HCT116 (cell line): ENCODE data around the gene SMIM45.

Experiments
- ATAC-seq: fragments of 200-7000 bp; cut with Tn5 transposase; 2 replicates; pipeline ENCODE4 v1.9.1; 2020; ENCODE audit warnings: mild to moderate bottlenecking, moderate library complexity
- BruUV-seq: library from RNA; stranded (reverse); fragments of 400-500 nt; replicated peaks from 2 replicates; lab custom pipeline; 2021; lab: Mats Ljungman, UMichigan
- CTCF ChIA-PET: fragments of 300-600 bp; sonication (Branson Sonifier 250); formaldehyde crosslinking; loops from one replicate; lab custom pipeline; 2021; ENCODE audit warnings: antibody characterized with exemption; lab: Charles Lee
- POLR2A ChIA-PET: fragments of 300-600, 350-600 bp; sonication (Branson Sonifier 250); formaldehyde crosslinking; loops from one replicate; lab custom pipeline; 2021; ENCODE audit warnings: antibody characterized with exemption; lab: Charles Lee
- RAD21 ChIA-PET, 2 experiments: fragments of 300-600 bp; sonication (Branson Sonifier 250); formaldehyde crosslinking; loops; one replicate each; lab custom pipeline; 2023; ENCODE audit warnings: low total read pairs in 2 of 2; ENCODE audit not compliant: uncharacterized antibody in 2 of 2, unreplicated experiment in 2 of 2, low non-redundant PET in 1 of 2; lab: Charles Lee
- DNase-seq: peaks from one replicate; pipeline ENCODE4 v3.0.0-alpha.2; 2010; ENCODE audit warnings: low read depth, low spot score
- H2AFZ ChIP-seq: fragments of 200-600 bp; shearing (Covaris generic), sonication (generic); 2 replicates; pipeline ENCODE4 v1.6.1; 2017; ENCODE audit warnings: low read depth, mixed run types, mixed read lengths, antibody characterized with exemption, low read length; ENCODE audit not compliant: poor library complexity, severe bottlenecking
- H3K27ac ChIP-seq: 2 replicates; pipeline ENCODE4 v1.5.1; 2012; ENCODE audit warnings: low read depth, low read length
- H3K27me3 ChIP-seq: fragments of 200-600 bp; sonication (generic); 2 replicates; pipeline ENCODE4 v1.6.1; 2016; ENCODE audit warnings: mixed run types, low read length, mixed read lengths; ENCODE audit not compliant: insufficient read depth
- H3K36me3 ChIP-seq, 2 experiments: fragments of 200-500 bp in 1 of 2; fragments of 200-600 bp in 1 of 2; sonication (Bioruptor generic) in 1 of 2; sonication (generic) in 1 of 2; 2 replicates each; pipeline versions ENCODE4 v1.5.1 to v1.6.1; 2014 to 2016; ENCODE audit warnings: low read length in 2 of 2, inconsistent platforms in 1 of 2, mixed read lengths in 1 of 2, mixed run types in 1 of 2; ENCODE audit not compliant: insufficient read depth in 2 of 2, control insufficient read depth in 1 of 2
- H3K4me1 ChIP-seq, 2 experiments: fragments of 200-600 bp in 1 of 2; sonication (generic) in 1 of 2; 2 replicates each; pipeline versions ENCODE4 v1.5.1 to v1.6.1; 2012 to 2017; ENCODE audit warnings: low read length in 2 of 2, inconsistent platforms in 1 of 2, mild to moderate bottlenecking in 1 of 2, mixed read lengths in 1 of 2, mixed run types in 1 of 2, moderate library complexity in 1 of 2; ENCODE audit not compliant: insufficient read depth in 2 of 2, control insufficient read depth in 1 of 2
- H3K4me2 ChIP-seq: fragments of 200-600 bp; sonication (generic); 2 replicates; pipeline ENCODE4 v1.6.1; 2017; ENCODE audit warnings: mixed run types, low read length, mixed read lengths
- H3K4me3 ChIP-seq, 2 experiments: fragments of 200-600 bp in 1 of 2; sonication (generic) in 1 of 2; replicated peaks in 1 of 2; 2 replicates each; pipeline ENCODE4 v1.5.1; 2011 to 2016; ENCODE audit warnings: low read length in 2 of 2, control low read depth in 1 of 2, low read depth in 1 of 2, mild to moderate bottlenecking in 1 of 2, mixed read lengths in 1 of 2, mixed run types in 1 of 2
- H3K79me2 ChIP-seq: fragments of 200-600 bp; sonication (generic); 2 replicates; pipeline ENCODE4 v1.6.1; 2017; ENCODE audit warnings: mild to moderate bottlenecking, mixed run types, low read length, moderate library complexity, mixed read lengths; ENCODE audit not compliant: insufficient read depth
- H3K9ac ChIP-seq: fragments of 200-600 bp; sonication (generic); 2 replicates; pipeline ENCODE4 v1.6.1; 2016; ENCODE audit warnings: low read length, mixed read lengths
- H3K9me2 ChIP-seq: fragments of 200-600 bp; sonication (generic), shearing (Covaris generic); 2 replicates; pipeline ENCODE4 v1.6.1; 2017; ENCODE audit warnings: mixed run types, mild to moderate bottlenecking, moderate library complexity; ENCODE audit not compliant: insufficient read depth
- H3K9me3 ChIP-seq, 2 experiments: fragments of 200-500 bp in 1 of 2; fragments of 200-600 bp in 1 of 2; sonication (Bioruptor generic) in 1 of 2; sonication (generic) in 1 of 2; 2 replicates each; pipeline ENCODE4 v1.6.1; 2014 to 2017; ENCODE audit warnings: low read length in 2 of 2, mixed read lengths in 2 of 2, inconsistent platforms in 1 of 2, low read depth in 1 of 2, mild to moderate bottlenecking in 1 of 2, mixed run types in 1 of 2, moderate library complexity in 1 of 2; ENCODE audit not compliant: control insufficient read depth in 1 of 2, insufficient read depth in 1 of 2
- H4K20me1 ChIP-seq: fragments of 200-600 bp; sonication (generic), shearing (Covaris generic); 2 replicates; pipeline ENCODE4 v1.6.1; 2017; ENCODE audit warnings: mixed run types, mild to moderate bottlenecking, moderate library complexity; ENCODE audit not compliant: insufficient read depth
- CBX3 ChIP-seq: IDR thresholded peaks from 2 replicates; pipeline ENCODE4 v1.6.1; 2012; ENCODE audit warnings: low read depth
- CEBPB ChIP-seq: IDR thresholded peaks from 2 replicates; pipeline ENCODE4 v1.6.1; 2012; ENCODE audit warnings: low read depth
- CTCF ChIP-seq, 3 experiments: fragments of 200-600 bp in 1 of 3; sonication (generic) in 1 of 3; IDR thresholded peaks in 2 of 3; conservative IDR thresholded peaks in 1 of 3; 2 replicates each; pipeline ENCODE4 v1.5.1; 2012 to 2017; ENCODE audit warnings: low read depth in 2 of 3, low read length in 2 of 3, antibody characterized with exemption in 1 of 3, borderline replicate concordance in 1 of 3, control low read depth in 1 of 3, mild to moderate bottlenecking in 1 of 3, mixed read lengths in 1 of 3, mixed run types in 1 of 3, moderate library complexity in 1 of 3; ENCODE audit not compliant: insufficient read depth in 1 of 3
- EGR1 ChIP-seq: IDR thresholded peaks from 2 replicates; pipeline ENCODE4 v1.6.1; 2012; ENCODE audit warnings: low read depth
- ELF1 ChIP-seq: IDR thresholded peaks from 2 replicates; pipeline ENCODE4 v1.6.1; 2012; ENCODE audit warnings: low read depth, borderline replicate concordance
- FOSL1 ChIP-seq: IDR thresholded peaks from 2 replicates; pipeline ENCODE4 v1.6.1; 2012; ENCODE audit warnings: low read depth
- JUND ChIP-seq: IDR thresholded peaks from 2 replicates; pipeline ENCODE4 v1.6.1; 2012
- POLR2A ChIP-seq: IDR thresholded peaks from 2 replicates; pipeline ENCODE4 v1.7.0; 2011; ENCODE audit warnings: borderline replicate concordance; ENCODE audit not compliant: insufficient read depth, insufficient read length; ENCODE audit errors: extremely low read depth
- POLR2AphosphoS5 ChIP-seq: IDR thresholded peaks from 2 replicates; pipeline ENCODE4 v1.6.1; 2011; ENCODE audit warnings: mild to moderate bottlenecking, low read depth, low read length, moderate library complexity
- RAD21 ChIP-seq: IDR thresholded peaks from 2 replicates; pipeline ENCODE4 v1.6.1; 2012; ENCODE audit warnings: low read depth, mild to moderate bottlenecking
- REST ChIP-seq: IDR thresholded peaks from 2 replicates; pipeline ENCODE4 v1.6.1; 2012; ENCODE audit warnings: low read depth
- SIN3A ChIP-seq: IDR thresholded peaks from 2 replicates; pipeline ENCODE4 v1.6.1; 2012; ENCODE audit warnings: low read depth
- SP1 ChIP-seq: IDR thresholded peaks from 2 replicates; pipeline ENCODE4 v1.6.1; 2012; ENCODE audit warnings: low read depth
- SRF ChIP-seq: IDR thresholded peaks from 2 replicates; pipeline ENCODE4 v1.6.1; 2012; ENCODE audit warnings: low read depth
- YY1 ChIP-seq: IDR thresholded peaks from 2 replicates; pipeline ENCODE4 v1.6.1; 2011; ENCODE audit warnings: low read length, low read depth, moderate library complexity, mild to moderate bottlenecking; ENCODE audit not compliant: insufficient replicate concordance; ENCODE audit errors: extremely low read depth
- ZFX ChIP-seq: fragments of 450-650 bp; IDR thresholded peaks from 2 replicates; pipeline ENCODE4 v1.6.1; 2017
- ZNF274 ChIP-seq: fragments of 200-500 bp; sonication (Bioruptor generic); IDR thresholded peaks from 2 replicates; pipeline ENCODE4 v1.6.1; 2014; ENCODE audit warnings: mild to moderate bottlenecking, low read depth, low read length, inconsistent platforms
- intact Hi-C: fragments of 100-400 bp; cut with micrococcal nuclease; formaldehyde crosslinking; loops from 2 replicates; pipeline ENCODE4 v1.10.0; 2022
- TF ChIP-seq, protein P1 (sequence below): IDR thresholded peaks from 2 replicates; pipeline ENCODE4 v1.6.1; 2012
- TF ChIP-seq, protein P2 (sequence below): IDR thresholded peaks from 2 replicates; pipeline ENCODE4 v1.6.1; 2011; ENCODE audit warnings: mild to moderate bottlenecking, low read length, moderate library complexity; ENCODE audit not compliant: insufficient replicate concordance; ENCODE audit errors: extremely low read depth
- TF ChIP-seq, protein P3 (sequence below): IDR thresholded peaks from 2 replicates; pipeline ENCODE4 v1.6.1; 2012

Gene SMIM45

GRCh38 chr22:41948142-41948541, 3.8 kb upstream of the SMIM45 start:
- Histone ChIP-seq H3K27me3 (no peaks in the 10 kb centered on the region), H3K9me3 (no peaks in the 10 kb centered on the region), H3K4me3 (peak overlapping the region in 1 of 2 experiments; percentile 85; a peak in 2 of 4 replicates), H3K4me2 (peak overlapping the region; percentile 94)
- RAD21 ChIA-PET, result interaction anchor here in 1 of 2 experiments (0.7 kb wide), 2 partner anchors 251 to 496 kb away, joined by 3 read pairs; no protein-coding TSS in a partner anchor
- POLR2A ChIA-PET, result no interaction called here
- DNase-seq, result no peak
- BruUV-seq, result no TSS peak
- no peak for TF ChIP-seq EGR1
- TF ChIP-seq CTCF (IDR thresholded peaks at IDR 0.05 in 2 of 3, conservative IDR thresholded peaks at IDR 0.05 in 1 of 3; ENCODE audit: borderline replicate concordance in 1 of 3, insufficient read depth in 1 of 3, low read depth in 2 of 3, low read length in 2 of 3), result no peak
- TF ChIP-seq, protein P1, sequence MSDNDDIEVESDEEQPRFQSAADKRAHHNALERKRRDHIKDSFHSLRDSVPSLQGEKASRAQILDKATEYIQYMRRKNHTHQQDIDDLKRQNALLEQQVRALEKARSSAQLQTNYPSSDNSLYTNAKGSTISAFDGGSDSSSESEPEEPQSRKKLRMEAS, result no peak
- no peak for TF ChIP-seq SRF
- TF ChIP-seq POLR2AphosphoS5, result no peak
- TF ChIP-seq, protein P2, sequence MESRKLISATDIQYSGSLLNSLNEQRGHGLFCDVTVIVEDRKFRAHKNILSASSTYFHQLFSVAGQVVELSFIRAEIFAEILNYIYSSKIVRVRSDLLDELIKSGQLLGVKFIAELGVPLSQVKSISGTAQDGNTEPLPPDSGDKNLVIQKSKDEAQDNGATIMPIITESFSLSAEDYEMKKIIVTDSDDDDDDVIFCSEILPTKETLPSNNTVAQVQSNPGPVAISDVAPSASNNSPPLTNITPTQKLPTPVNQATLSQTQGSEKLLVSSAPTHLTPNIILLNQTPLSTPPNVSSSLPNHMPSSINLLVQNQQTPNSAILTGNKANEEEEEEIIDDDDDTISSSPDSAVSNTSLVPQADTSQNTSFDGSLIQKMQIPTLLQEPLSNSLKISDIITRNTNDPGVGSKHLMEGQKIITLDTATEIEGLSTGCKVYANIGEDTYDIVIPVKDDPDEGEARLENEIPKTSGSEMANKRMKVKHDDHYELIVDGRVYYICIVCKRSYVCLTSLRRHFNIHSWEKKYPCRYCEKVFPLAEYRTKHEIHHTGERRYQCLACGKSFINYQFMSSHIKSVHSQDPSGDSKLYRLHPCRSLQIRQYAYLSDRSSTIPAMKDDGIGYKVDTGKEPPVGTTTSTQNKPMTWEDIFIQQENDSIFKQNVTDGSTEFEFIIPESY, result no peak
- TF ChIP-seq ELF1, result no peak
- no peak for TF ChIP-seq ZNF274
- no peak for TF ChIP-seq YY1
- TF ChIP-seq JUND, result no peak
- TF ChIP-seq SIN3A, result no peak
- no peak for TF ChIP-seq SP1
- TF ChIP-seq RAD21, result no peak
- TF ChIP-seq REST, result no peak
- TF ChIP-seq, protein P3, sequence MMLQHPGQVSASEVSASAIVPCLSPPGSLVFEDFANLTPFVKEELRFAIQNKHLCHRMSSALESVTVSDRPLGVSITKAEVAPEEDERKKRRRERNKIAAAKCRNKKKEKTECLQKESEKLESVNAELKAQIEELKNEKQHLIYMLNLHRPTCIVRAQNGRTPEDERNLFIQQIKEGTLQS, result no peak
- no peak for TF ChIP-seq CBX3
- TF ChIP-seq FOSL1, result no peak
- TF ChIP-seq CEBPB, result no peak
- no peak for TF ChIP-seq ZFX
- no peak for TF ChIP-seq POLR2A
- TF ChIP-seq, all 23 proteins: peak for 0
- peaks cover 34% of the 10 kb centered on the region for H3K79me2 ChIP-seq
- no peak overlapping the region for H2AFZ ChIP-seq
- H4K20me1 ChIP-seq, result no peaks in the 10 kb centered on the region
- H3K9me2 ChIP-seq, result no peaks in the 10 kb centered on the region
- H3K27ac ChIP-seq, result no peak overlapping the region; the same call in 1 of the 2 replicates
- intact Hi-C loops, result loop anchor here (5.0 kb wide), 1 partner anchor 164 kb away; no protein-coding TSS in a partner anchor
- peak overlapping the region; percentile 94; the same call in 1 of the 2 replicates for H3K9ac ChIP-seq
- peaks cover 18 to 20% of the 10 kb centered on the region in 2 experiments; a peak in 3 of 4 replicates for H3K36me3 ChIP-seq
- CTCF ChIA-PET, result interaction anchor here (0.7 kb wide), 1 partner anchor 12 kb away, joined by 3 read pairs; no protein-coding TSS in a partner anchor
- ATAC-seq, result no peak
- H3K4me1 ChIP-seq, result peaks cover 14 to 41% of the 10 kb centered on the region in 2 experiments
